Small intestine (tissue), 7 donors: ENCODE measurements around the gene ZNF101. TPM values are rescaled to one million over a fixed set of nuclear protein-coding genes. Genes with fewer than 3 reads are reported as not detected.

Experiments
- DNase-seq, 2 donors: peaks; one replicate each; pipeline versions ENCODE4 v3.0.0 to v3.0.0-alpha.2; 2013
- FAIRE-seq: peaks from 2 replicates; lab custom pipeline; 2012; peaks lifted over from hg19 to GRCh38; lab: Jason Lieb, UNC
- H3K27ac ChIP-seq, 3 donors: one replicate each; pipeline ENCODE4 v1.5.1; 2013; ENCODE audit warnings: low read length in 2 of 3, mild to moderate bottlenecking in 2 of 3, control low read depth in 1 of 3, inconsistent platforms in 1 of 3, low read depth in 1 of 3, moderate library complexity in 1 of 3
- H3K27me3 ChIP-seq, 3 donors: one replicate each; pipeline ENCODE4 v1.6.1; 2013; ENCODE audit warnings: low read length in 3 of 3, inconsistent platforms in 1 of 3; ENCODE audit not compliant: control insufficient read depth in 3 of 3, insufficient read depth in 3 of 3
- H3K36me3 ChIP-seq, 3 donors: one replicate each; pipeline ENCODE4 v1.6.1; 2013; ENCODE audit warnings: low read length in 3 of 3, inconsistent platforms in 1 of 3, low read depth in 1 of 3, mild to moderate bottlenecking in 1 of 3, moderate library complexity in 1 of 3; ENCODE audit not compliant: control insufficient read depth in 3 of 3, insufficient read depth in 2 of 3
- H3K4me1 ChIP-seq, 3 donors: one replicate each; pipeline ENCODE4 v1.6.1; 2013; ENCODE audit warnings: low read length in 2 of 3, inconsistent platforms in 1 of 3, low read depth in 1 of 3, mild to moderate bottlenecking in 1 of 3, moderate library complexity in 1 of 3; ENCODE audit not compliant: control insufficient read depth in 3 of 3, insufficient read depth in 2 of 3
- H3K4me3 ChIP-seq, 3 donors: one replicate each; pipeline ENCODE4 v1.5.1; 2013; ENCODE audit warnings: low read length in 3 of 3, control low read depth in 1 of 3, inconsistent platforms in 1 of 3, low read depth in 1 of 3, mild to moderate bottlenecking in 1 of 3, moderate library complexity in 1 of 3
- H3K9me3 ChIP-seq, 2 donors: one replicate each; pipeline ENCODE4 v1.6.1; 2013; ENCODE audit warnings: low read depth in 1 of 2, low read length in 1 of 2; ENCODE audit not compliant: control insufficient read depth in 2 of 2, insufficient read depth in 1 of 2
- WGBS, 3 donors: extraction: QIAGEN DNeasy Blood & Tissue Kit; methylation state at CpG; one replicate each; pipeline ENCODE4 v1.1.7; 2013; 5-methylcytosine and 5-hydroxymethylcytosine counted together
- polyA plus RNA-seq, 4 donors: library from polyadenylated mRNA; stranded (reverse) in 3 of 4; unstranded in 1 of 4; fragments of 200-250 nt in 3 of 4; fragments of 120-200 nt in 1 of 4; gene quantifications; one replicate each; pipeline versions ENCODE4 v1.2.1 to v1.2.3, GENCODE V29; 2013
- donor health status: healthy with polysubstance abuse.
- donor health status: control.
- donor health status: control.
- donor health status: Bipolar disorder and iron deficiency.
- donor health status: healthy.

The ZNF101 gene
- polyA plus RNA-seq, 4 donors, result 7.1 to 10.0 (median 8.7) TPM

- Histone ChIP-seq H3K36me3 (peaks cover 24 to 98% (median 30%) of the 10 kb centered on the region in 3 donors), H3K27me3 (no peaks in the 10 kb centered on the region), H3K27ac (no peak overlapping the region), H3K4me1 (no peaks in the 10 kb centered on the region), H3K4me3 (no peak overlapping the region), H3K9me3 (no peaks in the 10 kb centered on the region)
- DNase-seq (no peak), FAIRE-seq (no peak)
- WGBS, 3 donors, result 96 to 97% (median 96%) methylated on average over 20 to 23 of the region's 23 CpGs
These were observed 15.0 kb upstream of the ZNF101 start for GRCh38 chr19:19653597-19654147.

GRCh38 chr19:19654441-19654840, 14.2 kb upstream of the ZNF101 start:
- DNase-seq (no peak), FAIRE-seq (no peak)
- 95 to 98% (median 95%) methylated on average over 15 of the region's 15 CpGs for WGBS, 3 donors
- no peak overlapping the region for H3K4me3 ChIP-seq
- H3K27ac ChIP-seq, result no peak overlapping the region
- H3K27me3 ChIP-seq, result no peaks in the 10 kb centered on the region
- no peaks in the 10 kb centered on the region for H3K4me1 ChIP-seq
- no peaks in the 10 kb centered on the region for H3K9me3 ChIP-seq
- H3K36me3 ChIP-seq, result peaks cover 26 to 100% (median 30%) of the 10 kb centered on the region in 3 donors

- 95 to 97% (median 96%) methylated on average over 22 of the region's 22 CpGs for WGBS, 3 donors
- H3K4me3 ChIP-seq, result no peak overlapping the region
- no peak for FAIRE-seq
- no peaks in the 10 kb centered on the region for H3K4me1 ChIP-seq
- H3K27ac ChIP-seq, result no peak overlapping the region
- H3K36me3 ChIP-seq, result peaks cover 26 to 99% (median 32%) of the 10 kb centered on the region in 3 donors
- DNase-seq, result no peak
- no peaks in the 10 kb centered on the region for H3K27me3 ChIP-seq
- no peaks in the 10 kb centered on the region for H3K9me3 ChIP-seq
These were observed 13.5 kb upstream of the ZNF101 start for GRCh38 chr19:19655051-19655594.

- FAIRE-seq, result no peak
- H3K36me3 ChIP-seq, result peaks cover 26 to 92% (median 30%) of the 10 kb centered on the region in 3 donors
- H3K4me1 ChIP-seq, result no peaks in the 10 kb centered on the region
- WGBS, 3 donors, result 89 to 91% (median 91%) methylated on average over 26 to 27 of the region's 27 CpGs
- no peak overlapping the region for H3K27ac ChIP-seq
- no peaks in the 10 kb centered on the region for H3K9me3 ChIP-seq
- DNase-seq, result no peak
- no peak overlapping the region for H3K4me3 ChIP-seq
- no peaks in the 10 kb centered on the region for H3K27me3 ChIP-seq
These were observed 12.8 kb upstream of the ZNF101 start for GRCh38 chr19:19655641-19656343.

- Histone ChIP-seq H3K27ac (no peak overlapping the region), H3K27me3 (no peaks in the 10 kb centered on the region), H3K4me3 (no peak overlapping the region), H3K36me3 (peaks cover 26 to 89% (median 26%) of the 10 kb centered on the region in 3 donors), H3K9me3 (no peaks in the 10 kb centered on the region), H3K4me1 (peaks cover 0 to 5% (median 0%) of the 10 kb centered on the region in 3 donors)
- 95 to 96% (median 96%) methylated on average over 33 of the region's 33 CpGs for WGBS, 3 donors
- DNase-seq (no peak), FAIRE-seq (no peak)
These were observed 11.9 kb upstream of the ZNF101 start for GRCh38 chr19:19656451-19657396.

GRCh38 chr19:19657397-19657783, 11.2 kb upstream of the ZNF101 start:
- H3K36me3 ChIP-seq, result peaks cover 24 to 87% (median 25%) of the 10 kb centered on the region in 3 donors
- DNase-seq (no peak), FAIRE-seq (no peak)
- H3K9me3 ChIP-seq, result no peaks in the 10 kb centered on the region
- H3K27me3 ChIP-seq, result no peaks in the 10 kb centered on the region
- 79 to 89% (median 86%) methylated on average over 9 to 10 of the region's 10 CpGs for WGBS, 3 donors
- no peak overlapping the region for H3K27ac ChIP-seq
- peaks cover 4 to 8% (median 5%) of the 10 kb centered on the region in 3 donors for H3K4me1 ChIP-seq
- H3K4me3 ChIP-seq, result no peak overlapping the region

GRCh38 chr19:19659646-19660245, 8.9 kb upstream of the ZNF101 start:
- DNase-seq (no peak), FAIRE-seq (no peak)
- H3K4me1 ChIP-seq, result peaks cover 7 to 8% (median 8%) of the 10 kb centered on the region in 3 donors
- H3K36me3 ChIP-seq, result peaks cover 14 to 64% (median 16%) of the 10 kb centered on the region in 3 donors
- WGBS, 3 donors, result 82 to 89% (median 86%) methylated on average over 17 of the region's 17 CpGs
- H3K27ac ChIP-seq, result no peak overlapping the region
- H3K27me3 ChIP-seq, result no peaks in the 10 kb centered on the region
- H3K9me3 ChIP-seq, result no peaks in the 10 kb centered on the region
- no peak overlapping the region for H3K4me3 ChIP-seq
